GM19455 (cell line): ENCODE data around the gene HS6ST1.

Experiments used
- ATAC-seq: cut with Tn5 transposase; IDR thresholded peaks from one replicate; pipeline ENCODE4 v1.9.1; 2021; ENCODE audit not compliant: unreplicated experiment

Gene HS6ST1

DNA sequence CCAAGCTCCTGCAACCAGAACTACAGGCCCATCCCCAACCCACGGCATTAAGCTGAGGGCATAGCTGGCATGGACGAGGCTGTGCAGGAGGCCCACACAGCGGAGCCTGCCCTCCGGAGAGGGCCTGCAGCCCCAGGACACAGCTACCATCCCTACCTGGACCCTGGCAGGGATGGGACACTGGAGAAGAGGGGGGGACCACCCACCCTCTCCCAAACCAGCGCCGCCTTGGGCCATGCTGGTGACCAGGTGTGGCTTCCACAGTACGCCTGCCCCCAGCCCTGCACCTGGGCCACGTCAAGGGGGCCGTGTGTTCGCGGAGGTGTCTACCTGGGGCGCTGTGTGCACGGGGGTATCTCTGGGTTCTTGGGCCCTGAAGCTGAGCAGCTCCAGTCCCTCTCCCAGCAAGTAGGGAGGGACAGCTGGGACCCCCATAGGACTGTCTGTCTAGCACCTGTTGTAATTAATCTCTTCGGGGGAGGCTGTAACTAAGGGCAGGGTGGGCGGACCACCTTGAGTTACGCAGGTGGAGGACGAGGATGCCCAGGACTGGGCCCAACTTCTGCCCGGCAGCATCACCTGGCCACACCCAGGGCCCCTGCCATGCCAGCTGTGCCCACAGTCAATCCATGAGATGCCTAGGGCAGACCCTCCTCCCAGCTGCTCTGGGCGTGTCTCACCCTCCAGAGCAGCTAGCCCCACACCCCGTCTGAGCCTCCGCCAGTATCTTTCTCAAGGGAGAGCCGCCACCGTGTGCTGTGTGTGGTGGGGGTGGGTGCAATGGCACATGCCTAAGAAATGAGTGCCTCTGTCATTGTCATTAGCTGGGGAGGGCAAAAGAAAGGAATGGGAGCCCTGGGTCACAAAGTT lies 18.3 kb downstream of the HS6ST1 start:
- no peak for ATAC-seq

DNA sequence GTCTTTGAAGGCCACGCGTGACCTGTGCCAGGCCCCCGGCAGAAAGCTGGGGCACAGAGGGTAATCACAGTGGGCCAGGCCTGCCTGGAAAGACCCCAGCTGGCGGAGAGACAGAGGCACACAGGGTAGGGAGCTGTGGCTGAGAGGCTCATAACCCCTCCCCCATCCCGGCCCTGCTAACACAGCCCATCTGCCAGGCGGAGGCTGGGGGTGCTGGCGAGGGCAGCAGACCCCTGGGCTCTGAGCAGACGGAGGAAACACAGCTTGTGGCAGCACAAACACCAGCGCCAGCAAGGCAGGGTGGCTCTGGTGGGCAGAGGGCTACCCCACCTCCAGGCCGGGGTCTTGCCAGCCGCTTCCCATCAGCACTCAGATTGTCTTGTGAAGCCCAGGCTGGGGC lies 19.0 kb downstream of the HS6ST1 start:
- ATAC-seq, result no peak

DNA sequence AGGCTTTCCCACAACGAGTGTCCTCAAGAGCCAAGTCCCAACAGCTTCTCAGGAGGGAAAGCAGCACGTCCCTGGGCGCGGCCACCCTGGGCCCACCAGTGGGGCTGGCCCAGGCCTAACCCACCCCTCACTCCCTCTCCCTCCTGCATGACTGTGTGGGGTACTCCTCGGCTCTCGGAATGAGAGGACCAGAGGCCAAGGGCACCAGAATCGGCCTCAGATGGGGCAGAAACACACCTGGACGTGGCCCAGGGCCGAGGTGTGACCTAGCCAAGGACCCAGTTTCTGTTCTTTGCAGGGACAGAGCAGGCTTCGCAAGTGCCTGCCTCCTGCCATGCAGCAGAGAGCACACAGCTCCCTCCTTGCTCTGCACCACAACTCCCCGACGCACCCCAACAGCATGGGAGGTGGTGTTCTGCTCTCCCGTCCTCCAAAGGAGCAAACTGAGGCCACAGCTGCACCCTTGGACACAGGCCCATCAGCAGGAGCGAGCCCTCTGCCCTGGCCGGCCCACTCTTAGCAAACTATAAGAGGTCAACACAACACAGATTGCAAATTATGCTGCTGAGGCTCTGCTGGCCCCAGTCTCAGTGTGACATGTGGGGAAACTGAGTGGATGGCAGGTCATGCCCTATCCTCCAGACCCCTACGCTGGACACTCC lies 19.7 kb downstream of the HS6ST1 start:
- no peak for ATAC-seq

DNA sequence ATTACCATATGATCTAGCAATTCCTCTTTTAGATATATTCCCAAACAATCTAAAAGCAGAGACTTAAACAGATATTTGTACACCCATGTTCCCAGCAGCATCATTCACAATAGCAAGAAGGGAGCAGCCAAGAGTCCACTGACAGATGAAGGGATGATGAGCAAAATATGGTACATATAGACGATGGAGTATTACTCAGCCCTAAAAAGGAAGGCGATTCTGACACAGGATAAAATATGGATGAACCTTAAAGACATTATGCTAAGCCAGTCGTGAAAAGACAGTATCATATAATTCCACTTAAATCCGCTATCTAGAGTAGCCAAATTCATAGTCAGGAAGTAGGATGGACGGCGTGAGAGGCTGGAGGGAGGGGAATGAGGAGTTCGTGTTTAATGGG lies 20.4 kb downstream of the HS6ST1 start:
- no peak for ATAC-seq

DNA sequence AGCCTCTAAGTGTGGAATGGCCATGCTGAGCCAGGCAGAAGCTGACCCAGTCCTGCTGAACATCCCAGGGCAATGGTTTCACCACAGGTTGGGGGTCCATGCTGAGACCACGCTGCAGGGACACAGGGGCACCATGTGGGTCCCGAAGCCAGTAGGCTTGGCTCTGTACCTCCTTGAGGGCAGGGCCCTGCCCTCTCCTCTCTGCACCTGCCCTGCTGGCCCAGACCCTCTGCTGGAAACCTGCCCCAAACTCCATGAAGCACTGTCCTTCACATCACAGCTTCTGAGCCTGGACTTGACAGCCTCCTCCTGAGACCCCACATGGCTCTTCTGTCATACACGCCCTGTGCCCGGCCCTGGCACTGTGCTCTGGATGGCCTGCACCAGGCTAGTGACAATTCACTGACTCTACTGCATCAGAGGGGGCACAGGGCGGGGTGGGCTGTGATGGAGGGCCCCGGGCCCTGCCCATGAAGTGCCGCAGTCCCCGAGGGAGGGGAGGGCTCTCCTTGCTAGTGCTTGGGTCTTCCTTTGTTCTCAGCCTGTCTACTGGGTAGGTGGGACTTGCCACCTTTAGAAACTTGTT lies 24.7 kb downstream of the HS6ST1 start:
- no peak for ATAC-seq

DNA sequence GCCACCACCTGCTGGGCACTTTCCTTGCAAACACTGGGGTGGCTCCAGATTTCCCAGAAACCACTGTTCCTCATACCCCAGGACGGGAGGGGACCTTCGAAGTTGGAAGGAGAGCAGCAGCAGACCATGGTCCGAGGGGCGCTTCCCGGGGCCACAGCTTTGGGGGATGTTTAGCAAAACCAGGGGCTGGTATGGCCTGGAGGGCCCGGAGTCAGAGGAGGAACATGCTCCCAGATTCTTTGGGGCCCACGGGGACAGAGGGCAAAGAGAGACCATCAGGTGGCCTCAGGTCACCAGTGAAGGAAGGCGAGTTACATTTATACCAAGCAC lies 25.3 kb downstream of the HS6ST1 start:
- no peak for ATAC-seq

DNA sequence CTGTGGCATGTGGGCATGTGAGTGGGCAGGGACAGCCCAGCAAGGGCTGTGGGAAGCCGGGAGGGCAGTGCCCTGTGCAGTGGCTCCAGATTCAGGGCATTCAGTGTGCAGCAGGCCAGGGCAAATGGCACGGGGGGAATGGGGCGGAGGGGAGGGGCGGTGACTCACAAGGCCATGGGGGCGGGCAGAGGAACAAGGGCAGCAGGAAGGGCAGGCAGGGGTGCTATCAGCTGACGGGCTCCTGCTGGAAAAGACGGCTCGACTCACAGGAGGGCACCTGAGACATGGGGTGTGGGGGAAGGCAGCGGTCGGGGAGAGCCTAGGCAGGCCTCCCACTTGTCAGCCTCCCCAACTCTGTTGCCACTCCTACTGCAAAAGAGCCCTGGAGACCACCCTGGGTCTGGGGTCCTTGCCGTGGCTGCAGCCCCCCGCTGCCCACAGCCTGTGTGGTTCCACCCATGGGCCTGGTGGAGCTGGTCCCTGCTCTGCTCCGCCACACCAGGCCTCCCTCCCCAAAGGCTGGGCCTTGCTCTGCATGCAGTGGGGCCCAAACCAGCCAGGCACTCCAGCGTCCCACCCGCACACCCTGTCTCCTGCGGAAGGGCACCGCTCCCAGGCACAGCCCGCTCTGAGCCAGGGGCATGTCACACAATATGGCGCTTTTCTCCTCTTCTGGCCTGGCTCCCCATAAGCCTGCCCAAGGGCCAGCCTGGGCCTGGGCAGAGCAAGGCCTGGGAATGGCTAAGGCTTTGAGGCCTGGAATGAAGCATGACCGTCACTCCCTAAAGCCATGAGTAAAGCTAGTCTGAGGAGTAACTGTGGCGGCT lies 25.9 kb downstream of the HS6ST1 start:
- ATAC-seq, result no peak

DNA sequence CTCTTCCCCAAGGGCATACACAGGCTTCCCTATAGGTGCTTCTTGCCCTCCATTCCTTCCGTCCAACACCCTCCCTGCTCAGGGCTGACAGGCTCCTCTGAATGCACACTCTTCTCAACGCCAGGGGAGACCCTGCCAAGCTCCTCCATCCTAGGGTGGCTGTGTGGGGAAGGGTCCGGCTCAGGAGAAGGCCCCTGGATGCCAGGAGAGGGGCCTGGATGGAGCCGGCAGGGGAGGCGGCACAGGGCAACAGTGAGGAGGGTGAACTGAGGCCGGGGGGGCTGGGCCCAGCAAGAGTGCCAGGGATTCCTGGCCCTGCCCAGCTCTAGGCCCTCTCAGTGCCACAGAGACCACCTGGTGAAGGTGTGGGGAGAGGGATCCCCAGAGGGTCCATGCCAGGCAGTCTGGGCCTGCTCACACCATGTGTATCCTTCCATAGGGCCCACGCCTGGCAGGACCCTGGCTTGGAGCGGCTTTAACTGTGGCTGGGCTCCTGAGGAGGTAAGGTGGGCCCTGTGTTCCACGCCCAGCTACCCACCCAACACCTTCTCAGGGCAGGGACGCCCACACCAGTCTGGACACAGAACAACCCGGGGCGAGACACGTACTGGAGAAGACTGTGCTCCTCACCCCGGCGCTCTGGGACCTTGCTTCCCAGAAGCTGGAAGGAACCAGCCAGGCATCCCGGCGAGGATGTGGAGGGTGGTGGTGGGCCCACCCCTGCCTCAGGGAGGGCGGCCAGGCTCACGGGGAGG lies 26.6 kb downstream of the HS6ST1 start:
- no peak for ATAC-seq

DNA sequence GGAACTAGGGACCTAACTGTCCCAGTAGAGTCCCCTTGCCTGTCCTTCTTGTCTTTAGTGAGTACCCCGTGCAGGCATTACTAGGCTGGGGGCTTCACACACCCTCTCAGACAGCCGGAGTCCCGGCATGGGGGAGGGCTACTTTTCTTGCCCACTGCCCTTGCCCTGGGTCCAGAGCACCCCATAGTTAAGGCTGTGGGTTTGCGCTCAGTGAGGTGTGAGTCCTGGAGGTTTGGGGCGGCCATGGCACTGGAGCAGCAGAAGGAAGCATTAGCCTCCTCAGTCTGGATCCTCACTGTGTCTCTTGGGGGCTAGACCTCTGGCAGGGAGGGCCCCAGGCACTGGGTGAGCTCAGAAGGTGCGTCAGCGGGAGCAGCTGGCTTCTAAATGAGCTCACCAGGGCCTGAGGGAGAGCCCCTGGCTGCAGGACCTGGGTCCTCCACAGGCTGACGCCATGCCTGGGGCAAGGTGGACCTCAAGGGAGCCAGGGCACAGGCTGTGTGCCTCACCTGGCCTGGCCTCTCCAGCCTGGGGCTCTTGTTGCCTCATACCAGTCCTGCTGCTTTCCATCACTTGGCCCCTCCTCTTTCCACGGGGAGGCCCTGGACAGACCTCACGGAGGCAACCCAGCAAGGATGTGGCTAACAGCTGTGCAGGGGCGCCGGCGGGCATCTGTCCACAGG lies 27.4 kb downstream of the HS6ST1 start:
- no peak for ATAC-seq

DNA sequence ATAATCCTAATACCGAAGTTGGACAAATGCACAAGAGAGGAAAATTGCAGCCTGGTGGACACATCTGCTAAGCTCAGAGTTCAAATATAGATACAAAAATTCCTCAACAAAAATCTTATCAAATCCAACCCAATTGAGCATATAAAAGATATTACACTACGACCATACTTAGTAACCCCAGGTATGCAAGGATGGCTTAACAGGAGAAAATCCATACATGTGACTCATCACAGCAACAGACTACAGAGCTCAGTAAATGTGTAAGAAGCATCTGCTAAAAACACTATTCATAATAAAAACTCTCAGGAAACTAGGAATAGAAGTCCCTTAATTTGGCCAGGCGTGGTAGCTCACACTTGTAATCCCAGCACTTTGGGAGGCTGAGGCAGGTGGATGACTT lies 28.3 kb downstream of the HS6ST1 start:
- no peak for ATAC-seq

DNA sequence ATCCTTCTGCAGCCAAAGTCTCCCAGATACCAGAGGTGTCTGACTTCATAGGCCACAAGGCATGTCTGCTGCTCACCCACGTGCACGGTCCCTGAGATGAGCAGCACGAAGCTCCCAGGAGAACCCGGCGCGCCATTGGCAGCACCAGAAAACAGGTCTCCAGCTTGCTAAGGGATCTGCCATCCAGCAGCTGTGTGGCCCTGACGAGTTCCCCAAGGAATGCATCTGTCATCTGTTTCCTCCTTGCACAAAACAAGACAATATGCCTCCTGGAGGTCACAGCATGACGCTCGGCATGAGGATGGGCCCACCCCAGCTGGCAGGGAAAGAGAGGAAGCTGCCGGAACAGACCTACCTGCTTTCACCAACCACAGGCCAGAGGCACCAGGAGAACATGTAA lies 29.2 kb downstream of the HS6ST1 start:
- ATAC-seq, result no peak

DNA sequence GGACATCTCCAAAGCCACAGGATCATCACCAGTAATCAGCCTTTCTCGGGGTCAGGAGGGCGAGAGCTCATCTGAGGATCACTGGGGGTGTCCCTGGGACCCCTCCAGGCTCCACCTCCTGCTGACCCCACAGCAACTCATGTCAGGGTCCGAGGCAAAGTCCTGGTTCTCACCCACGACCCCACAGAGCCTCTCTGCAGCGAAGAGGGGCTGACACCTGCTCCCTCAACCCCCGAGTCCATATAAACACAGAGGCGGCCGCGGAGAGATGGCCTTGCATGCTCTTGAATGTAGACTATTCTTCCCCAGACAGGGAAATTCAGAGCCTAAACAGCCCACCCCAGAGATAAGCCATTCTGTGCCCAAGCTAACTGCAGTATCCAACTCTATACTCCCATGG lies 29.9 kb downstream of the HS6ST1 start:
- ATAC-seq, result no peak

DNA sequence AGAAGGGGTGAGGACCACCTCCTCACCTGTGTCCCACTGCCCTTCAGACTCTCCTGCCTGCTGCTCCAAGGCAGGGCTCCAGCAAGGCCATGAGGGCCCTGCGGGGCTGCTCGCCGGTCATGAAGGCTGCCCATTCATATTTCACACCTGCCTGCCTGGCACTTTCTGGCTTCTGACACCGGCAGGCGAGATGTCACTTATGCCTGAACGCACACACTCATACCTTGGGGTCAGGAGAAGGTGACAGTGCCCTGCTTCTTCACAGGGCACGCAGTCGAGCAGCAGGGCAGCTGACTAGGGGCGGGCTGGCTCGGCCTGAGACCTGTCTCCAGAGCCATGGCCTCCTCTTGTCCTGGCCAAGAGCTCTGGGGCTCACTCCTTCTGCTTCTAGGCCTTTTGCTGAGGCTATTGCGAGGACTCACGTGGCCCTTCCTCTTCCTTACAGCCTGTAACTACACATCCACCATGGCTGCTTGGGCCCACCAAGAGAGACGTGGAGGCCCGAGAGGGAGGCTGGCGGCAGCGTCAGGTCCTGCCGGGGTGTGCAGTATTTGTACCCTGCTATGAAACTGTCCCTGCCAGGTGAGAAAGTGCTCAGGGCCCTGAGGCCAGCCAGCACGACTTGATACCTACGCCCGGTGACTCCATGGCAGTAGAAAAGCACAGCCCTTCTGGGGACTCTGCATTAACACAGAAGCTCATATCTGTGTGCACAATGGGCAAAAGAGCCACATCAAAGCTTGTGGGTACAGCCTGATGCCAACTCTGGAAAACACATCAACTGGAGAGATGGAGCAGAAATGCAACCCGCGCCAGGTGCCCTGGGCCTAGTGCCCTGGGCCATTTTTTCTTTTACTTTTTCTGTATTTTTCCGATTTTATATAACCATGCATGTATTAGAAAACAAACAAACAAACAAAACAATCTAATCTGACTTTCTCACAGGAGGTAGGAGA lies 30.6 kb downstream of the HS6ST1 start:
- no peak for ATAC-seq

DNA sequence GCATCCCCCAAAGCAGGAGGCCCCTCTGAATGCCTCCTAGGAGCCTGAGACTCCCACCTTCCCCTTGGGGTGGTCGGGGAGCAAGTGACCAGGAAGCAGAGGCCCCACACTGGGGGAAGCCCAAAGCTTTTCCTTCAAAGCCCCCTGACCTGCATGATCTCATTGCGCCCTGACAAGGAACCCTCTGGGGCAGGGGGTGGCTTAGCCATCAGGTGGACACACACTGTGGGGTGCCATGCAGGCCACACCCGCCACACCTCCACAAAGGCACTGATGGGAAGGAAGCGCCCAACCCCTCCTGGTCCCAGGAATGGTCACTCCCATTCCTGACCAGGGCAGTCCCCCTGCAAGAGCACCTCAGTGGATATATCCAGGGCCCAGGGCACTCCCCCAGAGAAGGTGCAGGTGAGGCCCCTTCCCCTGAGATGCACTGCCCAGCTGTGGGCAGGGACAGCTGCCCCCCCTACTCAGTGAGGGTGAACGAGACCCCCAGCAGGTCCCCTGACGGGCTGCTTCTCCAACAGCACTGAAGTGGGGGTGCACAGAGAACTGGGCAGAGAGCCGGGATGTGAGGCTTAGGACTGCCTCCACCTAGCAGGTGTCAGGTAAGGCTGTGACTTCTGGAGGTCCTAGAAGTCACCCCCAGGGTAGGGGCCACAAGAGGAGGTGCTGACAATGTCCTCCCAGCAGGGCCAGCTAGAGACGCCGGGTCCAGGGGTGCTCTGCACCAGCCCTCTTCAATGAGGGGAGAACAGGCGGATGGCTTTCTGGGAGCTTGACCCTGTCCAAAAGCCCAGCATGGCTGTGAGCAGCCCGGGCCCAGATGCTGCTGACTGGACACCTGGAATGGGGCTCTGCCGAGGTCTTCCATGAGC lies 31.5 kb downstream of the HS6ST1 start:
- ATAC-seq, result no peak

DNA sequence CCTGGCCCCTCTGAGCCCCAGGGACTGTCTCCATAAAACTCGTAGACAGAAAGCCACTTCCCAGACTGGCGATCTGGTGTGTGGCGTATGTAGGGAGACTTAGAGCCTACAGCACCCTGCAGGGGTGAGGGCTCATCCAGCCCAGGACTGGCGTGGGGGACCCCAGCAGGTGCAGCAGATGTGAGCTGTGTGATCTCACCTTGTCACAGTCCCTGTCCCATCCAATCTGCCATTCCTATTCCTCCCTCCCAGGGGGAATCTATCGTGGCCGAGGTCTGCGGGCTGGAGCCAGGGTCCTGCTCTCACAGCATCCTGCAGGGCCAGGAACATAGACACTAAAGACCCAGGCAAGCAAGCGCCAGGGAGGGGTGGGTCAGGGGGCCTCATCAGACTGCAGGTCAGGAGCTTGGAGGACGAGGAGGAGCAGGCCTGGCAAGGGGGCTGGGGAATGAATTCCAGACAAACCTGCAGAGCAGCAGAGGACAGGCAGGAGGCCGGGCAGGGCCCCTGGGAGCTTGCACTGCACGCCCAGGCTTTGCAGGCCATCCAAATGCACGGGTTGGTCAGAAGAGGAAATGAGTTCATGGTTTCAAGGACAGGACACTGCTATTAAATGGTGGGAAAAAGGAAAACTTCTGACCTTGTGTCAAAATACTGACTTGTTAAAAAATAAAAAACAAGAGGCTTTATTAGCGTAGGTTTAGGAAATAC lies 32.5 kb downstream of the HS6ST1 start:
- ATAC-seq, result no peak

DNA sequence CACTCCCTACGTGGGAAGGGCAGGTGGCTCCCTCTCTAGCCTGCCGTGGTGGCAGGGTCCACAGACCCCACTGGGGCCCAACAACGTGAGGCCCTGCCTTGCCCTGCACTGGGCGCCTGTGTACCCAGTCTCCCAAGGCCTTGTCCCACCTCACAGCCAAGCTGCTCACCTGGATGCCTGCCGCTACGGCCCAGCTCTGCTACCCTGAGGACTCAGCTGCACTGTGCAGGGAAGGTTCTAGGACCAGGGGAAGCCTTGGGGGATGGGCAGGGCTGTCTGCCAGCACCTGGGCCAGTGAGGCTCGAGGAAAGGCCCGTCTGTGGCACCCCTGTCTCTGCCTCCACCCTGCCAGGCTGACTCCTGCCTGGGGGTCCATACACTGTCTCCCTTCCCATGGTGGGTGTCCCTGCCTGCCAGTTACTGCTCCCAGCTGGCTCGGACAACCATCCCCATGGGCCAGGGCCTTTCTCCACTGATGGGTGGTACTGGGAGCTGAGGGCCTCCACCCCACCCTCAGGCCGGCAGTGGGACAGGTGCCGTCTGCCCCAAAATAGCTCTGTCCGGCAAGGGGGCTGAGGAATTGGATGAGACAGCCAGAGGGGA lies 33.2 kb downstream of the HS6ST1 start:
- no peak for ATAC-seq

DNA sequence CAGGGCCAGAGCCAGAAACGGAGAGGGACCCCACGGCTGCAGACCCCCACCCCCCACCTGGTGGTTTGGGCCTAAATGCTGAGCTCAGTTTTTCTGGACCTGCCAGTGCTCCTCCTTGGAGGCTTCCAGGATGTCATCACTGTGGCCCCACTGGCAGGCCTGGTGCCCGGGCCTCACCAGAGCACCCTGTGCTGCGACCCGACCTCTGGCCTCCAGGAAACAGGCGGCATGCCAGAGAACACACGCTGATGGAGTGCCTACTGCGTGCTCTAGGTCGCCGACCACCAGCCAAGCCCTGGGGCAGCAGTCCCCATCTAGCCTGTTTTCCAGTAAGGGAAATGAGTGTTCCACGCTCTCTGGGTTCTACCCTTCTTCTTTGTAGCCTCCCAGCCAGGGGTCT lies 33.8 kb downstream of the HS6ST1 start:
- no peak for ATAC-seq
